ENCODE results near the gene ZSWIM6. TPM values are rescaled to one million over a fixed set of nuclear protein-coding genes. Genes with fewer than 3 reads are reported as not detected.

ZSWIM6 gene
- total RNA-seq, 2 experiments from 2014 or later = 0.06 to 0.17 TPM

- Histone ChIP-seq H3K79me2 (ENCODE audit: insufficient read depth, low read depth, low read length) (no peaks in the 10 kb centered on the region), H3K36me3 (ENCODE audit: insufficient read depth, low read length) (no peaks in the 10 kb centered on the region), H3K27ac (ENCODE audit: low read depth, low read length, poor library complexity, severe bottlenecking) (no peak overlapping the region), H3K4me3 (ENCODE audit: low read depth, low read length, poor library complexity, severe bottlenecking) (no peak overlapping the region), H3K4me2 (ENCODE audit: low read length) (no peak overlapping the region), H3K4me1 (ENCODE audit: insufficient read depth, low read length, poor library complexity, severe bottlenecking) (no peaks in the 10 kb centered on the region), H3K9me3 (ENCODE audit: low read length) (no peaks in the 10 kb centered on the region), H2AFZ (ENCODE audit: low read length) (no peak overlapping the region), H4K20me1 (ENCODE audit: insufficient read depth, low read length) (no peaks in the 10 kb centered on the region), H3K9me2 (ENCODE audit: insufficient read depth, low read length) (no peaks in the 10 kb centered on the region)
- BruUV-seq (replicated peaks) = no TSS peak
- DNase-seq (ENCODE audit: low spot score) = no peak
- TF ChIP-seq CTCF (conservative IDR thresholded peaks at IDR 0.05; ENCODE audit: low read length) (no peak), EZH2phosphoT487 (IDR thresholded peaks at IDR 0.05; ENCODE audit: borderline replicate concordance, low read depth, low read length) (no peak)
- POLR2A ChIA-PET = no interaction called here
- CTCF ChIA-PET (ENCODE audit: unreplicated experiment) = no interaction called here
- intact Hi-C loops (cut with micrococcal nuclease; ENCODE audit: unreplicated experiment) = no loop called here
These were observed 69.7 kb downstream of the ZSWIM6 start for GRCh38 chr5:61401726-61402125.

GRCh38 chr5:61402244-61402823 lies 70.3 kb downstream of the ZSWIM6 start:
- Histone ChIP-seq H3K9me2 (ENCODE audit: insufficient read depth, low read length) (no peaks in the 10 kb centered on the region), H3K79me2 (ENCODE audit: insufficient read depth, low read depth, low read length) (no peaks in the 10 kb centered on the region), H2AFZ (ENCODE audit: low read length) (no peak overlapping the region), H3K4me3 (ENCODE audit: low read depth, low read length, poor library complexity, severe bottlenecking) (no peak overlapping the region), H3K4me1 (ENCODE audit: insufficient read depth, low read length, poor library complexity, severe bottlenecking) (no peaks in the 10 kb centered on the region), H3K36me3 (ENCODE audit: insufficient read depth, low read length) (no peaks in the 10 kb centered on the region), H3K4me2 (ENCODE audit: low read length) (no peak overlapping the region), H3K27ac (ENCODE audit: low read depth, low read length, poor library complexity, severe bottlenecking) (no peak overlapping the region), H3K9me3 (ENCODE audit: low read length) (no peaks in the 10 kb centered on the region), H4K20me1 (ENCODE audit: insufficient read depth, low read length) (no peaks in the 10 kb centered on the region)
- ChIA-PET CTCF (ENCODE audit: unreplicated experiment) (no interaction called here), POLR2A (no interaction called here)
- intact Hi-C loops (cut with micrococcal nuclease; ENCODE audit: unreplicated experiment) = no loop called here
- BruUV-seq (replicated peaks) = no TSS peak
- no peak for DNase-seq (ENCODE audit: low spot score)
- TF ChIP-seq CTCF (conservative IDR thresholded peaks at IDR 0.05; ENCODE audit: low read length) = no peak
- TF ChIP-seq EZH2phosphoT487 (IDR thresholded peaks at IDR 0.05; ENCODE audit: borderline replicate concordance, low read depth, low read length) = no peak

GRCh38 chr5:61402970-61403900 lies 71.2 kb downstream of the ZSWIM6 start:
- no peak overlapping the region for H3K4me2 ChIP-seq (ENCODE audit: low read length)
- H3K9me2 ChIP-seq (ENCODE audit: insufficient read depth, low read length) = no peaks in the 10 kb centered on the region
- no peak overlapping the region for H3K4me3 ChIP-seq (ENCODE audit: low read depth, low read length, poor library complexity, severe bottlenecking)
- no peaks in the 10 kb centered on the region for H3K36me3 ChIP-seq (ENCODE audit: insufficient read depth, low read length)
- TF ChIP-seq EZH2phosphoT487 (IDR thresholded peaks at IDR 0.05; ENCODE audit: borderline replicate concordance, low read depth, low read length) = no peak
- TF ChIP-seq CTCF (conservative IDR thresholded peaks at IDR 0.05; ENCODE audit: low read length) = no peak
- no peaks in the 10 kb centered on the region for H3K79me2 ChIP-seq (ENCODE audit: insufficient read depth, low read depth, low read length)
- no peaks in the 10 kb centered on the region for H3K4me1 ChIP-seq (ENCODE audit: insufficient read depth, low read length, poor library complexity, severe bottlenecking)
- POLR2A ChIA-PET = no interaction called here
- intact Hi-C loops (cut with micrococcal nuclease; ENCODE audit: unreplicated experiment) = no loop called here
- no peaks in the 10 kb centered on the region; the same call in 1 of the 2 replicates for H4K20me1 ChIP-seq (ENCODE audit: insufficient read depth, low read length)
- H3K27ac ChIP-seq (ENCODE audit: low read depth, low read length, poor library complexity, severe bottlenecking) = no peak overlapping the region
- CTCF ChIA-PET (ENCODE audit: unreplicated experiment) = no interaction called here
- H2AFZ ChIP-seq (ENCODE audit: low read length) = no peak overlapping the region
- no TSS peak for BruUV-seq (replicated peaks)
- H3K9me3 ChIP-seq (ENCODE audit: low read length) = no peaks in the 10 kb centered on the region
- DNase-seq (ENCODE audit: low spot score) = no peak
